HL-60 (cell line): ENCODE data around the gene ARHGAP27.

Experiments
- GABPA ChIP-seq: IDR thresholded peaks from 2 replicates; pipeline ENCODE4 v1.6.1; 2012; ENCODE audit warnings: low read depth
- POLR2AphosphoS5 ChIP-seq: IDR thresholded peaks from 2 replicates; pipeline ENCODE4 v1.6.1; 2012; ENCODE audit warnings: low read depth
- TF ChIP-seq, protein P1 (sequence below): IDR thresholded peaks from one replicate; pipeline ENCODE4 v1.5.1; 2011; ENCODE audit warnings: low read length, control low read depth, inconsistent platforms; ENCODE audit not compliant: insufficient read depth
- TF ChIP-seq, protein P2 (sequence below): IDR thresholded peaks from 2 replicates; pipeline ENCODE4 v1.6.1; 2012; ENCODE audit warnings: low read depth; ENCODE audit not compliant: insufficient replicate concordance

GRCh38 chr17:45428931-45429338 is 3.7 kb downstream of the ARHGAP27 start:
- TF ChIP-seq, protein P1, sequence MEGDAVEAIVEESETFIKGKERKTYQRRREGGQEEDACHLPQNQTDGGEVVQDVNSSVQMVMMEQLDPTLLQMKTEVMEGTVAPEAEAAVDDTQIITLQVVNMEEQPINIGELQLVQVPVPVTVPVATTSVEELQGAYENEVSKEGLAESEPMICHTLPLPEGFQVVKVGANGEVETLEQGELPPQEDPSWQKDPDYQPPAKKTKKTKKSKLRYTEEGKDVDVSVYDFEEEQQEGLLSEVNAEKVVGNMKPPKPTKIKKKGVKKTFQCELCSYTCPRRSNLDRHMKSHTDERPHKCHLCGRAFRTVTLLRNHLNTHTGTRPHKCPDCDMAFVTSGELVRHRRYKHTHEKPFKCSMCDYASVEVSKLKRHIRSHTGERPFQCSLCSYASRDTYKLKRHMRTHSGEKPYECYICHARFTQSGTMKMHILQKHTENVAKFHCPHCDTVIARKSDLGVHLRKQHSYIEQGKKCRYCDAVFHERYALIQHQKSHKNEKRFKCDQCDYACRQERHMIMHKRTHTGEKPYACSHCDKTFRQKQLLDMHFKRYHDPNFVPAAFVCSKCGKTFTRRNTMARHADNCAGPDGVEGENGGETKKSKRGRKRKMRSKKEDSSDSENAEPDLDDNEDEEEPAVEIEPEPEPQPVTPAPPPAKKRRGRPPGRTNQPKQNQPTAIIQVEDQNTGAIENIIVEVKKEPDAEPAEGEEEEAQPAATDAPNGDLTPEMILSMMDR: no peak
- TF ChIP-seq, protein P2, sequence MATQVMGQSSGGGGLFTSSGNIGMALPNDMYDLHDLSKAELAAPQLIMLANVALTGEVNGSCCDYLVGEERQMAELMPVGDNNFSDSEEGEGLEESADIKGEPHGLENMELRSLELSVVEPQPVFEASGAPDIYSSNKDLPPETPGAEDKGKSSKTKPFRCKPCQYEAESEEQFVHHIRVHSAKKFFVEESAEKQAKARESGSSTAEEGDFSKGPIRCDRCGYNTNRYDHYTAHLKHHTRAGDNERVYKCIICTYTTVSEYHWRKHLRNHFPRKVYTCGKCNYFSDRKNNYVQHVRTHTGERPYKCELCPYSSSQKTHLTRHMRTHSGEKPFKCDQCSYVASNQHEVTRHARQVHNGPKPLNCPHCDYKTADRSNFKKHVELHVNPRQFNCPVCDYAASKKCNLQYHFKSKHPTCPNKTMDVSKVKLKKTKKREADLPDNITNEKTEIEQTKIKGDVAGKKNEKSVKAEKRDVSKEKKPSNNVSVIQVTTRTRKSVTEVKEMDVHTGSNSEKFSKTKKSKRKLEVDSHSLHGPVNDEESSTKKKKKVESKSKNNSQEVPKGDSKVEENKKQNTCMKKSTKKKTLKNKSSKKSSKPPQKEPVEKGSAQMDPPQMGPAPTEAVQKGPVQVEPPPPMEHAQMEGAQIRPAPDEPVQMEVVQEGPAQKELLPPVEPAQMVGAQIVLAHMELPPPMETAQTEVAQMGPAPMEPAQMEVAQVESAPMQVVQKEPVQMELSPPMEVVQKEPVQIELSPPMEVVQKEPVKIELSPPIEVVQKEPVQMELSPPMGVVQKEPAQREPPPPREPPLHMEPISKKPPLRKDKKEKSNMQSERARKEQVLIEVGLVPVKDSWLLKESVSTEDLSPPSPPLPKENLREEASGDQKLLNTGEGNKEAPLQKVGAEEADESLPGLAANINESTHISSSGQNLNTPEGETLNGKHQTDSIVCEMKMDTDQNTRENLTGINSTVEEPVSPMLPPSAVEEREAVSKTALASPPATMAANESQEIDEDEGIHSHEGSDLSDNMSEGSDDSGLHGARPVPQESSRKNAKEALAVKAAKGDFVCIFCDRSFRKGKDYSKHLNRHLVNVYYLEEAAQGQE: no peak
- TF ChIP-seq POLR2AphosphoS5: no peak
- TF ChIP-seq GABPA: no peak
